ENCODE results near the gene GRK5.

DNA sequence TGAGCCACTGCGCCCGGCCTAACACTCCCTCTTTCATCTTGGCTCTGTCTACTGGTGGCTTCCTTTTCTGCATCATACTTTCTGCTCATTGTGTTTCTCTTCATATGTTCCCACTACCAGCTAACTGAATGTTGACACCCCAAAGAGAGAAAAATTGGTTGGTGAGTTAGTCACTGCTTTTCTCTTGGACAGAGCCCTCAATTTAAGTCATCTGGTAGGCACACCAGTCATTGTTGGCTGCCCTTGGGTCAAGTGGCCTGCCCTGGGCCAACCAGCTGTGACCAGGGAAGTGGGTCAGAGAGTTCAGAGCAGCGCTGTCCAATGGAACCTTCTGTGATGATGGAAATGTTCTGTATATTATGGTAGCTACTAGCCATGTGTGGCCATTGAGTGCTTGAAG, 52.0 kb downstream of the GRK5 start:
- TF ChIP-seq, protein P1, sequence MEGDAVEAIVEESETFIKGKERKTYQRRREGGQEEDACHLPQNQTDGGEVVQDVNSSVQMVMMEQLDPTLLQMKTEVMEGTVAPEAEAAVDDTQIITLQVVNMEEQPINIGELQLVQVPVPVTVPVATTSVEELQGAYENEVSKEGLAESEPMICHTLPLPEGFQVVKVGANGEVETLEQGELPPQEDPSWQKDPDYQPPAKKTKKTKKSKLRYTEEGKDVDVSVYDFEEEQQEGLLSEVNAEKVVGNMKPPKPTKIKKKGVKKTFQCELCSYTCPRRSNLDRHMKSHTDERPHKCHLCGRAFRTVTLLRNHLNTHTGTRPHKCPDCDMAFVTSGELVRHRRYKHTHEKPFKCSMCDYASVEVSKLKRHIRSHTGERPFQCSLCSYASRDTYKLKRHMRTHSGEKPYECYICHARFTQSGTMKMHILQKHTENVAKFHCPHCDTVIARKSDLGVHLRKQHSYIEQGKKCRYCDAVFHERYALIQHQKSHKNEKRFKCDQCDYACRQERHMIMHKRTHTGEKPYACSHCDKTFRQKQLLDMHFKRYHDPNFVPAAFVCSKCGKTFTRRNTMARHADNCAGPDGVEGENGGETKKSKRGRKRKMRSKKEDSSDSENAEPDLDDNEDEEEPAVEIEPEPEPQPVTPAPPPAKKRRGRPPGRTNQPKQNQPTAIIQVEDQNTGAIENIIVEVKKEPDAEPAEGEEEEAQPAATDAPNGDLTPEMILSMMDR (conservative IDR thresholded peaks at IDR 0.05; ENCODE audit: low read depth, low read length) = no peak
- TF ChIP-seq EZH2 (IDR thresholded peaks at IDR 0.05; ENCODE audit: borderline replicate concordance, low read depth, low read length, poor library complexity, severe bottlenecking) = no peak
